NCI-H1417 (cell line): ENCODE results near the gene METTL24.
A peak's percentile ranks its signal among the peaks of the same experiment; 100 is the strongest.

Source experiments
- DNase-seq, 3 experiments: peaks; one replicate each; lab custom pipeline; 2025; lab: John Stamatoyannopoulos, UW

Gene METTL24

DNA sequence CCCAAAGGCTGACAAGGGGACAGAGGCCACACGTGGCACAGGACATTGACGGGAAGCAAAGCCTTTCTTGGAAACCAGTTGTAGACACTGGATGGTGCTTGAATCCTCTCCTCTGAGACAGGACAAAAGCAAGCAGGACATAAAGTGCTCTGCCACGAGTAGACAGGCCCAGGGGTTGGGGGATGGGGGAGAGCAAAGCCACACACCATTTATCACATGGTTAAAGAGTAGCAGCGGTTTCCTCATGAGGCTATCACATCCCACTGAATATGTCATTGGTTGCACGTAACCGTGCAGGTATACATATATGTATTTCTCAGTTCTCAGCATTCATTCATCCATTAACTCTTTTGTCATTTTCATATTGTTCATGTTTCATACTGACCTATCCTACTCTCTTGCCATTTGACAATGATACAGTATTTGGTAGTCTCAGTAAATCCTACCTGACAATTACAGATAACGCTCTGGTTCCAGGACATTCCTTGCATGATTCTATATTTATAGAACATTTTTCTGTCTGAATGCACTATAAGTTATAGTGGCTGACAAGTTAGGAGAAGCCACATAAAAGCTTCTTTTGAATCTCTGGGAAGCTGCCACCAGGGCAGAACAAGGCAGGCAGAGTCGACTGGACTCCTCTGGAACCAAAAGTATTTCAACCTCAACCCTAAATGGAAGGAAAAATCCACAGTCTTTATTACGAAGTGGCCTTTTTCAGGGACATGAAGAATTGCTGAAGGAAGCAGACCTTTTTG, 23.5 kb downstream of the METTL24 start:
- peak in 1 of 3 experiments; percentile 60 for DNase-seq

GRCh38 chr6:110332281-110332680, 25.9 kb downstream of the METTL24 start:
- no peak for DNase-seq

DNA sequence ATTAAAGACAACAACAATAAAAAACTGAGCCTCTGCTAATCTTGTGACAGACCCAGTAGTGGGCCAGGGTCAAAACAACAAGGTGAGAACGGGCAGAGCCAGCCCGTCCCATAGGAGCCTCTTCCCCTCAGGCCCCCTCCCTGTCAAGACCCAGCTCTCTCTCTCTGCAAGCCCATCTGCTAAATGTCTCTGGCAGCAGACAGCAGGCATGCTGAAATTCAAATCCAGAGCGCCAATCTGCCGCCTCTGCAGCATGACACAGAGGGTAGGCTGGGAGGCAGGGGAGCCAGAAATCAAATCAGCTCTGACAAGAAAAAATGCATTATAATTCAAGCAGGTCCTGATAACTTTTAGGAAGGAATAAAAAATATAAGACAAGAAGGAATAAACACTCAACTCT, 26.3 kb downstream of the METTL24 start:
- DNase-seq = peak in 1 of 3 experiments; percentile 9

GRCh38 chr6:110331390-110331789, 26.8 kb downstream of the METTL24 start:
- DNase-seq = no peak

GRCh38 chr6:110329714-110330436, 28.3 kb downstream of the METTL24 start:
- DNase-seq = no peak

DNA sequence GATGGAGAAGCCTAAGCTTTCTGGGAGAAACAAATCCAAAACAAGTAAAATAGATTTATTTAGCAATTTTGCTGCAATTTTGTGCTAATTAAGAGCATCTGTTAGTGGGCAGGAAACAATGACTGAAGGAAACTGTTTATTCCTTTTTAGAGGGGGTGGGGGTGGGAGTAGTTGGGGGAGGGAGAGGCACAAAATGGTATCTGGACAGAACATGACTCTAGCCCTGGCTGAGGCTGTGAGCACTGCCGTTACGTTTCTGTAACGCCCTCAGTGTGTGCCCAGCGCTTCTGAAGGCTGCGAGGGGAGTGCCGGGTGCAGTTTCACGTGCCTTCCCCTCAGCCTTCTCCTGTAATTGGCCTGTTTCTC, 28.8 kb downstream of the METTL24 start:
- DNase-seq = no peak

- no peak for DNase-seq
These were observed 29.9 kb downstream of the METTL24 start for GRCh38 chr6:110328259-110328658.

- DNase-seq = peak in 2 of 3 experiments; percentile 17 to 24
These were observed 30.8 kb downstream of the METTL24 start for GRCh38 chr6:110327391-110327790.

GRCh38 chr6:110326609-110327008, 31.5 kb downstream of the METTL24 start:
- DNase-seq = no peak

DNA sequence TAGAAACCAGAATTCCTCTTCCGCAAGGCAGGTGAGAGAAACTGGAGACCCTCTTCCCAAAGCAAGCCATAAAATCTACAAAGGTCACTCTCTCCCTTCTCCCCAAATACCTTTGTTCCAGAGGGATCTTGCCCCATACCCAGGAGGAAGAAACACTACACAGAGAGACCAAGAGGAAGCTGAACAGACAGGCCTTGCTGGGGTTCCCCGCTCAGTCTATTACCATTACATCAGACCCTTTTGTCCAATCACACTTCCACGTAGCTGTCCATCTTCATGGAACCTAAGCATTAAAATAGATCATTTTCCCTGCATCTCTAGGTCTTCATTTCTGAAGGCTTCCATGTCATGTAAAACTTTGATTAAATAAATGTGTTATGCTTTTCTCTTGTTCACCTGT, 32.1 kb downstream of the METTL24 start:
- no peak for DNase-seq

- peak; percentile 25 to 66 (median 31) for DNase-seq
These were observed 33.0 kb downstream of the METTL24 start for GRCh38 chr6:110325197-110325596.

GRCh38 chr6:110324548-110324947, 33.6 kb downstream of the METTL24 start:
- DNase-seq = no peak

DNA sequence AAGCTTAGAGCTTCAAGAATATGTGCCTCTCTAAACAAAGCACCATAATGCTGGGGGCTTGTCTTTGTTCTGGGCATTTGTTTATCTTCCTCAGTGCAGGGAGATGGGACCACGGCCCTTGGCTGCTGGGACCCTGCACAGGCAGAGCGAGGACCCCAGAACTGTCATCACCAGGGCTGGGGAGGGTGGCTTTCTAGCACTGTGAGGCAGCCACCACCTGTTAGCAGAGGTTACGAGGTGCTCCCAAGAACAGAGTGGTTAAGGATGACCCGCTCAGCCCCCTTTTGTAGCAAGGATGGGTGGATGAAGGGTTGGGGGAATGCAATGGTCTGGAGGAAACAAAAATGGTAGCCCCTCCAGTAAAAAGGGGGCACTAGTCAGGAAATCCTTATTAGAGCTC, 34.9 kb downstream of the METTL24 start:
- no peak for DNase-seq

- no peak for DNase-seq
These were observed 35.3 kb downstream of the METTL24 start for GRCh38 chr6:110322874-110323242.

DNA sequence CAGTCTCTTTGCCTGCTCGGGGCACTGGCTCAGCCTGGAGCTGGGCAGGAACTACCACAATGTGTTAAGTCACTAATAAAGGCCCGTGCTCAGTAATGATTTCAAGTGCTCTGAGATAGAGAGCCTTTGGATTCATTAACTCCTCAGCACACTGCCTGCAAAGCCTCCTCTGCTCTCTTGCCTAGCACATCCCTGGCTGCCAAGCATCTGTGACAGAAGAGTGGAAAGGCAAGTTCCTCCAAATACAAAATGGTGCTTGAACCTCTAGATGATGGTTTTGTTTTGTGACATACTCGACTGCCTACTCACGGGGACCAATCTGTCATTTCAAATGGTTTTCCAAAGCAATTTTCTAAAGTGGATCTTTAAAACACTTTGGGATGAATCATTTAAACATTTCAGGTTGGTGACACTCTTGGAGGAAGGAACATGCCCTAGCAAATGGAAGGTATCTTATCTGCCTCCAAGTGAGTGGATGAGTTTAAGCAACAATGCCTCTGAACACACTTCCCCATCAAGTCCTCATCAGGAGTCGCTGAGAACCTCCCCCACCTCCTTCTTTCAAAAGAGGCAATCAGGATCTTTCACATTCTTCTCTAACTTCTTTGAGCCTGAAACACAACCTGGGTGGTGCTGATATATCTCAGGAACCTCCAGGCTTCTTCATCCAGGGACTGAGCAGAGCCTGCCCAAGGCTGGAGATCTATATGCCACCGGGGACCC, 35.8 kb downstream of the METTL24 start:
- peak in 1 of 3 experiments; percentile 89 for DNase-seq

DNA sequence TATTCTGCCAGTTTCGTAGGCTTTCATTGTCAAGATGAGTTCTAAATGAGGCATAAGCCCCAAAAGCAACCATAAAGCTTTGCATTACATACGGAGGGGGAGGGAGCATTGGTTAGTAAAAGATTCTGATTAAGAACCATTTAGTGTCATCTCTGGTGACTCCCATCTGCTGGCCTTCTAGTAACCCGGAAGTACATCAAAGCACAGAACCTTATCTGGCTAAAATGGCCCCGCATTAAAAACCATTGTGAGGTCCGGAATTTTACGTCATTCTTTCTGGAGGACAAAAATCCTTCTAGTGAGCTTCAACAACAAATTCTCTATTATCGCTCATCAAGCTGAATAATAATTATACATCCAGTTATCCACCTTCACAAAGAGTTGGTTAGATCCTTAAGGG, 37.8 kb downstream of the METTL24 start:
- no peak for DNase-seq

DNA sequence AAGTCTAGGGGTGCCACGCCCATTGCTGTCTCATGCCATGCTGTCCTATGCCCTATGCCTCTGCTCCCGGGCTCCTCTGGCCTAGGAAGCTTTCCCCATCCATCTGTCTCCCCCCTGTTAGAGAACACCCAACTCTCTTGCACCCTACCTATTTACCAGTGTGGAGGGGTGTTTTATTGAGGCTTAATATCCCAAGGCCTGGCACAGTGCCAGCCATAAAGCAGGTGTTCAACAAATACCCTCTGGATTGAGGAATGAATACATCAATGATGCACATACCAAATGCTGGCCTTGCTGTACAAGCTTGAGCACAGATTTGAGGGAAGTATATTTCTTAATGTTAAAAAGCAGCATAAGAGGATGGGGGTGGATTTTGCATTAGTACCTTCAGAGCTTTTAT, 38.3 kb downstream of the METTL24 start:
- DNase-seq = peak in 1 of 3 experiments; percentile 21

DNA sequence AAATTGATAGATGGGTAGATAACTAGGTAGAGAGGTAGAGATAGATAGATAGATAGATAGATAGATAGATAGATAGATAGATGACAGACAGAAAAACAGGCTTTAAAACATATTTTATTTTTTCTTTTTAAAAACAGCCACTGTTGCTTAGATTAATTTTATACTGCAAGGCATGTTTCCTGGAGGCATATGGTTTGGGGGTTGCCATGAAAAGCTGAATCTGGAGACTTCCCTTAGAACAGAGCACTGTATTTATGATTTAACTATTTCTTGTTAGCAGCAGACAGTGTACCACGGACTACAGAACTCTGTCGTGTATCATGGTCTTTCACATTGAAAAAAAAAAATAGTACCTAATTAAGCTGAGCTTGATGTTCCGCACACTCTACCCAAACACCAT, 38.8 kb downstream of the METTL24 start:
- DNase-seq = no peak

- DNase-seq = no peak
These were observed 39.2 kb downstream of the METTL24 start for GRCh38 chr6:110318971-110319370.

DNA sequence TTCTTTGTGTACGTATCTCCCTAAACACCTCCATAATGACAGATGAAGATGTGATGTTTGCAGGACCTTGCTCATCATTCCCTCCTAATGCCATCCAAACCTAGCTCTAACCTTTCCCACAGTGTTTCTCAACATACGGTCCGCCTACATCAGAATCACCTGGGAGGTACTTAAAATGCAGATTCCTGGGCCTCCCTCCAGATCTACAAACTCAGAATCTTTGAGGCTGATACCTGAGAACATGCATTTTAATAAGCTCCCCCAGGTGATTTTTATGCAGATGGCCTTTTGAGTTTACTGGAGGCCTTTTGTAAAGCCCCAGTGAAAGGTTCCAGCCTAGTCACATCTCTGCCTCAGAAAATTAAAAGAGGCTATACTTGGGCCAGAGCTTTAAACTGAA, 40.5 kb downstream of the METTL24 start:
- no peak for DNase-seq

GRCh38 chr6:110317189-110317588, 41.0 kb downstream of the METTL24 start:
- DNase-seq = no peak

DNA sequence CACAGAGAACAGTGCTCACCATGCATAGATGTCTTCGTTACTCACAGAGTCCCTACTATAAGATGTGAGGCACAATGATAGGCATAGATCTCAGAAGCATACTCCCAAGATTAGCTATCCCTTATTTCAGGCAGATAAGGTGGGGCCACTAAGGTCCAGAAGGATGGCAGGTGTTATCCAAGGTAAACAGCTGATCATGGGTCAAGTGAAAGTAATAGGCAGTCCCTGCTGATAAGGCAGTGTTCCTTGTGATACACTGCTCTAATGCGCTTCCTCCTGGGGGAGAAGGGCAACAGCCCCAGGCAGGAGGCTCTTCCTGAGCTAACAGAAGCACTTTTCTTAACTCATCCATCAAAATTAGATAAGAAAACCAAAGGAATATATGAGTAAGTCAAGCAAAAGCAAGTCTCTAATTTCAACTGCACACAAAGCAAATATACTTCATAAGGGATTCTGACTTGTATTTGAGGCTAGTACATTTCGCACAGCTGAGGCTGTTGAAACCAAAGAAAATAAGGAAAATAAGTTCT, 42.2 kb downstream of the METTL24 start:
- no peak for DNase-seq
